ENCODE results near the gene NUDT7.

The NUDT7 gene

GRCh38 chr16:77777745-77778144, 55.4 kb downstream of the NUDT7 start:
- DNase-seq (ENCODE audit: low spot score in 2 of 2), result no peak
- H3K9me3 Mint-ChIP-seq, result no peaks in the 10 kb centered on the region
- no peak overlapping the region for H3K4me3 Mint-ChIP-seq
- peaks cover 3% of the 10 kb centered on the region for H3K27me3 Mint-ChIP-seq
- ATAC-seq (ENCODE audit: low read depth), result no peak
- no peaks in the 10 kb centered on the region for H3K36me3 Mint-ChIP-seq
- no peak overlapping the region for H3K27ac Mint-ChIP-seq
- no peaks in the 10 kb centered on the region for H3K4me1 Mint-ChIP-seq

GRCh38 chr16:77780378-77780837, 58.1 kb downstream of the NUDT7 start:
- Mint-ChIP-seq H3K4me3 (no peak overlapping the region), H3K9me3 (no peaks in the 10 kb centered on the region), H3K27ac (no peak overlapping the region), H3K4me1 (no peaks in the 10 kb centered on the region), H3K36me3 (no peaks in the 10 kb centered on the region), H3K27me3 (peaks cover 4% of the 10 kb centered on the region)
- DNase-seq (ENCODE audit: low spot score in 2 of 2), result no peak
- ATAC-seq (ENCODE audit: low read depth), result no peak

- H3K36me3 Mint-ChIP-seq, result no peaks in the 10 kb centered on the region
- H3K27me3 Mint-ChIP-seq, result peaks cover 4% of the 10 kb centered on the region
- no peak overlapping the region for H3K27ac Mint-ChIP-seq
- no peak for DNase-seq (ENCODE audit: low spot score in 2 of 2)
- H3K9me3 Mint-ChIP-seq, result no peaks in the 10 kb centered on the region
- H3K4me3 Mint-ChIP-seq, result no peak overlapping the region
- no peak for ATAC-seq (ENCODE audit: low read depth)
- no peaks in the 10 kb centered on the region for H3K4me1 Mint-ChIP-seq
Observed at GRCh38 chr16:77781091-77781490, 58.8 kb downstream of the NUDT7 start.

GRCh38 chr16:77782694-77783093, 60.4 kb downstream of the NUDT7 start:
- no peaks in the 10 kb centered on the region for H3K9me3 Mint-ChIP-seq
- DNase-seq (ENCODE audit: low spot score in 2 of 2), result no peak
- no peaks in the 10 kb centered on the region for H3K4me1 Mint-ChIP-seq
- peaks cover 13% of the 10 kb centered on the region for H3K27me3 Mint-ChIP-seq
- H3K27ac Mint-ChIP-seq, result no peak overlapping the region
- no peak for ATAC-seq (ENCODE audit: low read depth)
- H3K36me3 Mint-ChIP-seq, result no peaks in the 10 kb centered on the region
- no peak overlapping the region for H3K4me3 Mint-ChIP-seq

- Mint-ChIP-seq H3K27ac (no peak overlapping the region), H3K4me1 (peaks cover 6% of the 10 kb centered on the region), H3K27me3 (peaks cover 20% of the 10 kb centered on the region), H3K36me3 (no peaks in the 10 kb centered on the region), H3K9me3 (no peaks in the 10 kb centered on the region), H3K4me3 (no peak overlapping the region)
- ATAC-seq (ENCODE audit: low read depth) (no peak), DNase-seq (ENCODE audit: low spot score in 2 of 2) (no peak)
Observed at GRCh38 chr16:77784441-77785372, 62.4 kb downstream of the NUDT7 start.

- Mint-ChIP-seq H3K27me3 (peaks cover 24% of the 10 kb centered on the region), H3K4me1 (peaks cover 6% of the 10 kb centered on the region), H3K9me3 (no peaks in the 10 kb centered on the region), H3K36me3 (no peaks in the 10 kb centered on the region), H3K4me3 (no peak overlapping the region), H3K27ac (no peak overlapping the region)
- DNase-seq (ENCODE audit: low spot score in 2 of 2) (no peak), ATAC-seq (ENCODE audit: low read depth) (no peak)
Observed at GRCh38 chr16:77785373-77785764, 63.1 kb downstream of the NUDT7 start.

GRCh38 chr16:77786186-77786847, 64.0 kb downstream of the NUDT7 start:
- no peak for ATAC-seq (ENCODE audit: low read depth)
- peaks cover 6% of the 10 kb centered on the region for H3K4me1 Mint-ChIP-seq

GRCh38 chr16:77787452-77787851, 65.1 kb downstream of the NUDT7 start:
- Mint-ChIP-seq H3K27me3 (peaks cover 32% of the 10 kb centered on the region), H3K9me3 (no peaks in the 10 kb centered on the region), H3K27ac (no peak overlapping the region), H3K4me3 (no peak overlapping the region), H3K4me1 (peaks cover 6% of the 10 kb centered on the region), H3K36me3 (no peaks in the 10 kb centered on the region)
- ATAC-seq (ENCODE audit: low read depth) (no peak), DNase-seq (ENCODE audit: low spot score in 2 of 2) (no peak)

More at GRCh38 chr16:77786186-77786847, 64.0 kb downstream of the NUDT7 start:
- no peak for DNase-seq (ENCODE audit: low spot score in 2 of 2)
- H3K9me3 Mint-ChIP-seq, result no peaks in the 10 kb centered on the region
- peaks cover 24% of the 10 kb centered on the region for H3K27me3 Mint-ChIP-seq
- no peak overlapping the region for H3K4me3 Mint-ChIP-seq
- no peaks in the 10 kb centered on the region for H3K36me3 Mint-ChIP-seq
- no peak overlapping the region for H3K27ac Mint-ChIP-seq

GRCh38 chr16:77788181-77789084, 66.1 kb downstream of the NUDT7 start, which contains the start of gene VAT1L:
VAT1L (plus strand) TSS chr16:77788564; CDS start chr16:77788683, 119 bp downstream.
- ATAC-seq (ENCODE audit: low read depth) (no peak), DNase-seq (ENCODE audit: low spot score in 2 of 2) (peak in 1 of 2 donors; percentile 11)
- H3K9me3 Mint-ChIP-seq, result no peaks in the 10 kb centered on the region

GRCh38 chr16:77789085-77790008, 67.0 kb downstream of the NUDT7 start:
- Mint-ChIP-seq H3K27me3 (peaks cover 34% of the 10 kb centered on the region), H3K9me3 (no peaks in the 10 kb centered on the region), H3K36me3 (no peaks in the 10 kb centered on the region), H3K4me1 (peaks cover 6% of the 10 kb centered on the region), H3K4me3 (peak overlapping the region; percentile 29), H3K27ac (no peak overlapping the region)
- ATAC-seq (ENCODE audit: low read depth) (no peak), DNase-seq (ENCODE audit: low spot score in 2 of 2) (no peak)

More at GRCh38 chr16:77788181-77789084, 66.1 kb downstream of the NUDT7 start, which contains the start of gene VAT1L:
- H3K4me1 Mint-ChIP-seq, result peaks cover 6% of the 10 kb centered on the region
- no peaks in the 10 kb centered on the region for H3K36me3 Mint-ChIP-seq
- peaks cover 32% of the 10 kb centered on the region for H3K27me3 Mint-ChIP-seq
- H3K27ac Mint-ChIP-seq, result no peak within 1 kb of the TSS
- H3K4me3 Mint-ChIP-seq, result peak within 1 kb of the TSS; percentile 78

GRCh38 chr16:77790009-77790372, 67.7 kb downstream of the NUDT7 start:
- H3K27me3 Mint-ChIP-seq, result peaks cover 34% of the 10 kb centered on the region
- H3K4me1 Mint-ChIP-seq, result peaks cover 6% of the 10 kb centered on the region
- H3K36me3 Mint-ChIP-seq, result no peaks in the 10 kb centered on the region
- no peak for DNase-seq (ENCODE audit: low spot score in 2 of 2)
- no peaks in the 10 kb centered on the region for H3K9me3 Mint-ChIP-seq
- H3K4me3 Mint-ChIP-seq, result no peak overlapping the region
- ATAC-seq (ENCODE audit: low read depth), result no peak
- H3K27ac Mint-ChIP-seq, result no peak overlapping the region

GRCh38 chr16:77790912-77791311, 68.6 kb downstream of the NUDT7 start:
- Mint-ChIP-seq H3K4me3 (no peak overlapping the region), H3K9me3 (no peaks in the 10 kb centered on the region), H3K36me3 (no peaks in the 10 kb centered on the region), H3K27me3 (peaks cover 32% of the 10 kb centered on the region), H3K4me1 (peaks cover 6% of the 10 kb centered on the region), H3K27ac (no peak overlapping the region)
- DNase-seq (ENCODE audit: low spot score in 2 of 2) (no peak), ATAC-seq (ENCODE audit: low read depth) (no peak)
